GM15510 (cell line): ENCODE data around the gene LRRC39.

Experiments used
- POLR2A ChIP-seq: IDR thresholded peaks from 3 replicates; pipeline ENCODE4 v1.6.1; 2011; ENCODE audit warnings: borderline replicate concordance; ENCODE audit not compliant: insufficient read length; ENCODE audit errors: extremely low read depth

The LRRC39 gene

GRCh38 chr1:100162881-100163280 is 15.2 kb downstream of the LRRC39 start:
- TF ChIP-seq POLR2A = no peak

- no peak for TF ChIP-seq POLR2A
Measured at GRCh38 chr1:100152271-100152670, 25.8 kb downstream of the LRRC39 start.

- no peak for TF ChIP-seq POLR2A
Measured at GRCh38 chr1:100151679-100152078, 26.4 kb downstream of the LRRC39 start.

GRCh38 chr1:100147875-100148274 is 30.2 kb downstream of the LRRC39 start:
- TF ChIP-seq POLR2A = no peak

- TF ChIP-seq POLR2A = no peak
Measured at GRCh38 chr1:100146958-100147357, 31.1 kb downstream of the LRRC39 start.

- TF ChIP-seq POLR2A = no peak
Measured at GRCh38 chr1:100145116-100145515, 32.9 kb downstream of the LRRC39 start.

GRCh38 chr1:100142343-100142742 is 35.7 kb downstream of the LRRC39 start:
- TF ChIP-seq POLR2A = no peak

GRCh38 chr1:100141192-100141591 is 36.9 kb downstream of the LRRC39 start:
- no peak for TF ChIP-seq POLR2A

- no peak for TF ChIP-seq POLR2A
Measured at GRCh38 chr1:100137602-100138001, 40.5 kb downstream of the LRRC39 start.

GRCh38 chr1:100134872-100135271 is 43.2 kb downstream of the LRRC39 start:
- no peak for TF ChIP-seq POLR2A

GRCh38 chr1:100132566-100133477 is 45.2 kb downstream of the LRRC39 start, which contains the start of the genes SASS6 and TRMT13:
SASS6 (minus strand) TSS chr1:100132930; CDS start chr1:100132814, 116 bp downstream.
TRMT13 (plus strand) TSS chr1:100133163; CDS start chr1:100133169, 6 bp downstream.
- TF ChIP-seq POLR2A = peak; percentile 58

GRCh38 chr1:100131623-100132022 is 46.4 kb downstream of the LRRC39 start:
- no peak for TF ChIP-seq POLR2A

- TF ChIP-seq POLR2A = no peak
Measured at GRCh38 chr1:100130552-100131077, 47.4 kb downstream of the LRRC39 start.

- no peak for TF ChIP-seq POLR2A
Measured at GRCh38 chr1:100127226-100127625, 50.8 kb downstream of the LRRC39 start.

- TF ChIP-seq POLR2A = no peak
Measured at GRCh38 chr1:100122177-100122576, 55.9 kb downstream of the LRRC39 start.

GRCh38 chr1:100115524-100115923 is 62.5 kb downstream of the LRRC39 start:
- no peak for TF ChIP-seq POLR2A
